ENCODE measurements around the gene AIRE.

AIRE gene

GRCh38 chr21:44318489-44319285, 33.0 kb downstream of the AIRE start:
- H3K27ac ChIP-seq (ENCODE audit: low read depth, low read length): no peak overlapping the region
- no peak overlapping the region for H3K4me3 ChIP-seq (ENCODE audit: insufficient read depth, low read length, poor library complexity, severe bottlenecking)
- H3K9me2 ChIP-seq (replicated peaks; ENCODE audit: insufficient read depth, low read length): no peaks in the 10 kb centered on the region
- no peak overlapping the region for H3K9ac ChIP-seq (ENCODE audit: low read length)
- H3K9me3 ChIP-seq (ENCODE audit: insufficient read depth, low read length): no peaks in the 10 kb centered on the region
- no peaks in the 10 kb centered on the region for H4K20me1 ChIP-seq (ENCODE audit: low read depth, low read length)
- H3K36me3 ChIP-seq (ENCODE audit: low read length): no peaks in the 10 kb centered on the region
- no peak for TF ChIP-seq EZH2phosphoT487 (conservative IDR thresholded peaks at IDR 0.05; ENCODE audit: low read length)
- no peak for TF ChIP-seq CTCF (IDR thresholded peaks at IDR 0.05; ENCODE audit: insufficient read depth, low read length, poor library complexity, severe bottlenecking)
- H2AFZ ChIP-seq (ENCODE audit: low read depth, low read length, severe bottlenecking): no peak overlapping the region
- H3K79me2 ChIP-seq (ENCODE audit: insufficient read depth, low read length): no peaks in the 10 kb centered on the region
- no peak overlapping the region for H3K4me2 ChIP-seq (ENCODE audit: low read depth, low read length, poor library complexity, severe bottlenecking)
- H3F3A ChIP-seq (ENCODE audit: insufficient read depth): no peaks in the 10 kb centered on the region
- no peaks in the 10 kb centered on the region for H3K27me3 ChIP-seq (ENCODE audit: low read length)

GRCh38 chr21:44319407-44320065, 33.9 kb downstream of the AIRE start:
- Histone ChIP-seq H4K20me1 (ENCODE audit: low read depth, low read length) (no peaks in the 10 kb centered on the region), H3K4me2 (ENCODE audit: low read depth, low read length, poor library complexity, severe bottlenecking) (no peak overlapping the region)

GRCh38 chr21:44320847-44321246, 35.2 kb downstream of the AIRE start:
- no peaks in the 10 kb centered on the region for H3F3A ChIP-seq (ENCODE audit: insufficient read depth)
- H3K36me3 ChIP-seq (ENCODE audit: low read length): no peaks in the 10 kb centered on the region
- H3K79me2 ChIP-seq (ENCODE audit: insufficient read depth, low read length): no peaks in the 10 kb centered on the region
- no peak for TF ChIP-seq EZH2phosphoT487 (conservative IDR thresholded peaks at IDR 0.05; ENCODE audit: low read length)
- TF ChIP-seq CTCF (IDR thresholded peaks at IDR 0.05; ENCODE audit: insufficient read depth, low read length, poor library complexity, severe bottlenecking): no peak
- no peaks in the 10 kb centered on the region for H3K9me3 ChIP-seq (ENCODE audit: insufficient read depth, low read length)
- H3K27me3 ChIP-seq (ENCODE audit: low read length): no peaks in the 10 kb centered on the region
- no peak overlapping the region for H3K4me3 ChIP-seq (ENCODE audit: insufficient read depth, low read length, poor library complexity, severe bottlenecking)
- no peak overlapping the region for H3K27ac ChIP-seq (ENCODE audit: low read depth, low read length)
- H3K4me2 ChIP-seq (ENCODE audit: low read depth, low read length, poor library complexity, severe bottlenecking): no peak overlapping the region
- H4K20me1 ChIP-seq (ENCODE audit: low read depth, low read length): no peaks in the 10 kb centered on the region
- no peak overlapping the region for H2AFZ ChIP-seq (ENCODE audit: low read depth, low read length, severe bottlenecking)
- no peak overlapping the region for H3K9ac ChIP-seq (ENCODE audit: low read length)
- no peaks in the 10 kb centered on the region for H3K9me2 ChIP-seq (replicated peaks; ENCODE audit: insufficient read depth, low read length)

More at GRCh38 chr21:44319407-44320065, 33.9 kb downstream of the AIRE start:
- H3K9ac ChIP-seq (ENCODE audit: low read length): no peak overlapping the region
- H3K36me3 ChIP-seq (ENCODE audit: low read length): no peaks in the 10 kb centered on the region
- H3K9me3 ChIP-seq (ENCODE audit: insufficient read depth, low read length): no peaks in the 10 kb centered on the region
- H3K27me3 ChIP-seq (ENCODE audit: low read length): no peaks in the 10 kb centered on the region
- TF ChIP-seq EZH2phosphoT487 (conservative IDR thresholded peaks at IDR 0.05; ENCODE audit: low read length) (no peak), CTCF (IDR thresholded peaks at IDR 0.05; ENCODE audit: insufficient read depth, low read length, poor library complexity, severe bottlenecking) (no peak)
- H2AFZ ChIP-seq (ENCODE audit: low read depth, low read length, severe bottlenecking): no peak overlapping the region
- no peak overlapping the region for H3K27ac ChIP-seq (ENCODE audit: low read depth, low read length)
- no peaks in the 10 kb centered on the region for H3F3A ChIP-seq (ENCODE audit: insufficient read depth)
- H3K79me2 ChIP-seq (ENCODE audit: insufficient read depth, low read length): no peaks in the 10 kb centered on the region
- no peaks in the 10 kb centered on the region for H3K9me2 ChIP-seq (replicated peaks; ENCODE audit: insufficient read depth, low read length)
- H3K4me3 ChIP-seq (ENCODE audit: insufficient read depth, low read length, poor library complexity, severe bottlenecking): no peak overlapping the region

Data from SU-DHL-6 (cell line).